ENCODE measurements around the gene CLOCK. TPM values are rescaled to one million over a fixed set of nuclear protein-coding genes. Genes with fewer than 3 reads are reported as not detected.
A peak's percentile ranks its signal among the peaks of the same experiment; 100 is the strongest.

The CLOCK gene
- polyA plus RNA-seq, 1 of the 3 experiments (the other 2 are of a cell fraction), result 4.2 TPM

DNA sequence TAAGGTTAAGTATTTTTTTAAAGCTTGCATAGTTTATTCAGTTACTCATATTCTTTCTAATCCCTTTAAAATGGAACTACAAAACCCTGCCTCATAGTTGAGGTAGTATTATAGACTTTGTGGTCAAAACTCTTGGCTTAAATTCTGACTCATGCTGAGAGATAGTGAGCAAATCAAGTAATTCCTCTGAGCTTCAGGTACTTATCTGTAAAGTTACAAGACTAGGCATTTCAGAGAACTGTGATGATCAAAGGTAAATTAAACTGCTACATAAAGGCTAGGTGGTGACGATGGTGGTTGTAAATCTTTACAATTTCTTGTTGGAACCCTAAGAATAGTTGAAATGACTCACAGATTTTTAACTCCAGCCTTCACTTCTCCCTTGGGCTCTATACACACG lies 3.2 kb upstream of the CLOCK start:
- H3K27ac ChIP-seq (ENCODE audit: low read depth in 2 of 2, low read length in 1 of 2), result peak overlapping the region in 1 of 2 experiments; percentile 46; a peak in 2 of 4 replicates
- no peak for TF ChIP-seq RXRA (IDR thresholded peaks at IDR 0.05; ENCODE audit: borderline replicate concordance, low read depth)
- no peak for TF ChIP-seq RFX5 (IDR thresholded peaks at IDR 0.05; ENCODE audit: low read length)
- no peak for TF ChIP-seq GABPA (IDR thresholded peaks at IDR 0.05; ENCODE audit: low read depth)
- TF ChIP-seq, protein P1, sequence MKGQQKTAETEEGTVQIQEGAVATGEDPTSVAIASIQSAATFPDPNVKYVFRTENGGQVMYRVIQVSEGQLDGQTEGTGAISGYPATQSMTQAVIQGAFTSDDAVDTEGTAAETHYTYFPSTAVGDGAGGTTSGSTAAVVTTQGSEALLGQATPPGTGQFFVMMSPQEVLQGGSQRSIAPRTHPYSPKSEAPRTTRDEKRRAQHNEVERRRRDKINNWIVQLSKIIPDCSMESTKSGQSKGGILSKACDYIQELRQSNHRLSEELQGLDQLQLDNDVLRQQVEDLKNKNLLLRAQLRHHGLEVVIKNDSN (IDR thresholded peaks at IDR 0.05; ENCODE audit: borderline replicate concordance, low read depth), result no peak
- peak in 1 of 2 experiments; percentile 27; a peak in 1 of 4 replicates for TF ChIP-seq EP300 (IDR thresholded peaks at IDR 0.05; ENCODE audit: borderline replicate concordance in 1 of 2, low read depth in 1 of 2, low read length in 1 of 2)
- TF ChIP-seq TCF12 (IDR thresholded peaks at IDR 0.05), result peak; percentile 38
- no peak for TF ChIP-seq NRF1 (IDR thresholded peaks at IDR 0.05; ENCODE audit: low read depth, low read length)
- peak; percentile 59 for TF ChIP-seq FOSL2 (IDR thresholded peaks at IDR 0.05; ENCODE audit: borderline replicate concordance, low read depth)
- TF ChIP-seq, protein P2, sequence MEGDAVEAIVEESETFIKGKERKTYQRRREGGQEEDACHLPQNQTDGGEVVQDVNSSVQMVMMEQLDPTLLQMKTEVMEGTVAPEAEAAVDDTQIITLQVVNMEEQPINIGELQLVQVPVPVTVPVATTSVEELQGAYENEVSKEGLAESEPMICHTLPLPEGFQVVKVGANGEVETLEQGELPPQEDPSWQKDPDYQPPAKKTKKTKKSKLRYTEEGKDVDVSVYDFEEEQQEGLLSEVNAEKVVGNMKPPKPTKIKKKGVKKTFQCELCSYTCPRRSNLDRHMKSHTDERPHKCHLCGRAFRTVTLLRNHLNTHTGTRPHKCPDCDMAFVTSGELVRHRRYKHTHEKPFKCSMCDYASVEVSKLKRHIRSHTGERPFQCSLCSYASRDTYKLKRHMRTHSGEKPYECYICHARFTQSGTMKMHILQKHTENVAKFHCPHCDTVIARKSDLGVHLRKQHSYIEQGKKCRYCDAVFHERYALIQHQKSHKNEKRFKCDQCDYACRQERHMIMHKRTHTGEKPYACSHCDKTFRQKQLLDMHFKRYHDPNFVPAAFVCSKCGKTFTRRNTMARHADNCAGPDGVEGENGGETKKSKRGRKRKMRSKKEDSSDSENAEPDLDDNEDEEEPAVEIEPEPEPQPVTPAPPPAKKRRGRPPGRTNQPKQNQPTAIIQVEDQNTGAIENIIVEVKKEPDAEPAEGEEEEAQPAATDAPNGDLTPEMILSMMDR (IDR thresholded peaks at IDR 0.05), result no peak
- TF ChIP-seq JUND (IDR thresholded peaks at IDR 0.05), result peak; percentile 52
- TF ChIP-seq, protein P3, sequence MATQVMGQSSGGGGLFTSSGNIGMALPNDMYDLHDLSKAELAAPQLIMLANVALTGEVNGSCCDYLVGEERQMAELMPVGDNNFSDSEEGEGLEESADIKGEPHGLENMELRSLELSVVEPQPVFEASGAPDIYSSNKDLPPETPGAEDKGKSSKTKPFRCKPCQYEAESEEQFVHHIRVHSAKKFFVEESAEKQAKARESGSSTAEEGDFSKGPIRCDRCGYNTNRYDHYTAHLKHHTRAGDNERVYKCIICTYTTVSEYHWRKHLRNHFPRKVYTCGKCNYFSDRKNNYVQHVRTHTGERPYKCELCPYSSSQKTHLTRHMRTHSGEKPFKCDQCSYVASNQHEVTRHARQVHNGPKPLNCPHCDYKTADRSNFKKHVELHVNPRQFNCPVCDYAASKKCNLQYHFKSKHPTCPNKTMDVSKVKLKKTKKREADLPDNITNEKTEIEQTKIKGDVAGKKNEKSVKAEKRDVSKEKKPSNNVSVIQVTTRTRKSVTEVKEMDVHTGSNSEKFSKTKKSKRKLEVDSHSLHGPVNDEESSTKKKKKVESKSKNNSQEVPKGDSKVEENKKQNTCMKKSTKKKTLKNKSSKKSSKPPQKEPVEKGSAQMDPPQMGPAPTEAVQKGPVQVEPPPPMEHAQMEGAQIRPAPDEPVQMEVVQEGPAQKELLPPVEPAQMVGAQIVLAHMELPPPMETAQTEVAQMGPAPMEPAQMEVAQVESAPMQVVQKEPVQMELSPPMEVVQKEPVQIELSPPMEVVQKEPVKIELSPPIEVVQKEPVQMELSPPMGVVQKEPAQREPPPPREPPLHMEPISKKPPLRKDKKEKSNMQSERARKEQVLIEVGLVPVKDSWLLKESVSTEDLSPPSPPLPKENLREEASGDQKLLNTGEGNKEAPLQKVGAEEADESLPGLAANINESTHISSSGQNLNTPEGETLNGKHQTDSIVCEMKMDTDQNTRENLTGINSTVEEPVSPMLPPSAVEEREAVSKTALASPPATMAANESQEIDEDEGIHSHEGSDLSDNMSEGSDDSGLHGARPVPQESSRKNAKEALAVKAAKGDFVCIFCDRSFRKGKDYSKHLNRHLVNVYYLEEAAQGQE (IDR thresholded peaks at IDR 0.05; ENCODE audit: low read depth, low read length), result no peak
- no peak overlapping the region for H3K4me3 ChIP-seq (ENCODE audit: low read depth in 2 of 2, low read length in 1 of 2)
- CTCF ChIA-PET, result interaction anchor here (0.8 to 2.0 kb wide), 2 partner anchors 187 to 203 kb away, joined by 3 to 9 read pairs; partner anchors contain the start of gene SRD5A3
- peaks cover 4% of the 10 kb centered on the region; the same call in 1 of the 2 replicates for H3K79me2 ChIP-seq (ENCODE audit: insufficient read depth)
- 41% methylated on average over 2 of the region's 2 CpGs for WGBS (ENCODE audit: low lambda C conversion rate)
- POLR2A ChIA-PET, result no interaction called here
- H3K9me2 ChIP-seq, result no peaks in the 10 kb centered on the region
- H3K36me3 ChIP-seq (replicated peaks in 1 of 2; ENCODE audit: control insufficient read depth in 1 of 2, insufficient read depth in 2 of 2, low read length in 1 of 2), result no peaks in the 10 kb centered on the region
- H3K9me3 ChIP-seq, result no peaks in the 10 kb centered on the region
- H3K27me3 ChIP-seq (ENCODE audit: insufficient read depth), result no peaks in the 10 kb centered on the region
- H4K20me1 ChIP-seq (ENCODE audit: insufficient read depth), result no peaks in the 10 kb centered on the region
- H2AFZ ChIP-seq (ENCODE audit: low read depth), result no peak overlapping the region
- peaks cover 6 to 10% of the 10 kb centered on the region in 2 experiments; a peak in 3 of 4 replicates for H3K4me1 ChIP-seq (ENCODE audit: control insufficient read depth in 1 of 2, insufficient read depth in 2 of 2, low read depth in 1 of 2, low read length in 1 of 2)
- H3K9ac ChIP-seq, result no peak overlapping the region
- DNase-seq, result no peak
- peak overlapping the region; percentile 16 for H3K4me2 ChIP-seq
- H3F3A ChIP-seq (replicated peaks; ENCODE audit: insufficient read depth), result peaks cover 37% of the 10 kb centered on the region
